ENCODE measurements around the gene NEGR1.

GRCh38 chr1:71641903-71642302 is 640.4 kb downstream of the NEGR1 start:
- TF ChIP-seq EZH2 (IDR thresholded peaks at IDR 0.05; ENCODE audit: borderline replicate concordance, low read depth, low read length, severe bottlenecking) (no peak), CTCF (IDR thresholded peaks at IDR 0.05; ENCODE audit: extremely low read depth in 1 of 2, insufficient read depth in 1 of 2, low read depth in 1 of 2, low read length in 2 of 2) (no peak), POLR2AphosphoS5 (IDR thresholded peaks at IDR 0.05; ENCODE audit: insufficient read depth, low read depth, low read length) (no peak), POLR2A (IDR thresholded peaks at IDR 0.05; ENCODE audit: low read depth, low read length) (no peak), FOS (IDR thresholded peaks at IDR 0.05; ENCODE audit: borderline replicate concordance, insufficient read depth, low read length) (no peak)
